ENCODE results near the gene KLK3.

- TF ChIP-seq SP1 (IDR thresholded peaks at IDR 0.05) (no peak), ARNT (IDR thresholded peaks at IDR 0.05) (no peak)
These were observed 44.9 kb downstream of the KLK3 start for GRCh38 chr19:50899569-50899968.
